Activated CD4-positive, alpha-beta T cell treated with anti-CD3 and anti-CD28 coated beads for 36 hours (primary cell): ENCODE data around the gene WFDC11. TPM values are rescaled to one million over a fixed set of nuclear protein-coding genes. Genes with fewer than 3 reads are reported as not detected.
"Not testable (repeated sequence)": the region's sequence is repeated elsewhere in the genome, so short reads cannot be mapped to it uniquely, and the experiment has no call there.

Source experiments
- ATAC-seq: fragments of 200-7000 bp; cut with Tn5 transposase; one replicate; pipeline ENCODE4 v1.10.0; 2021; ENCODE audit warnings: mild to moderate bottlenecking, moderate library complexity
- CTCF ChIA-PET: fragments of 350-600 bp; sonication (Branson Sonifier 250); formaldehyde crosslinking; loops from one replicate; lab custom pipeline; 2021; ENCODE audit warnings: antibody characterized with exemption; lab: Charles Lee
- POLR2A ChIA-PET: fragments of 350-600 bp; sonication (Branson Sonifier 250); formaldehyde crosslinking; loops from one replicate; lab custom pipeline; 2021; ENCODE audit warnings: antibody characterized with exemption, inconsistent platforms; lab: Charles Lee
- DNase-seq: peaks from one replicate; pipeline ENCODE4 v3.0.0-alpha.2; 2020
- H3K27ac Mint-ChIP-seq: one replicate; pipeline ENCODE4 v1.8.0; 2021; ENCODE audit warnings: mixed read lengths
- H3K27me3 Mint-ChIP-seq: one replicate; pipeline ENCODE4 v1.8.0; 2021; ENCODE audit warnings: mixed read lengths
- H3K36me3 Mint-ChIP-seq: one replicate; pipeline ENCODE4 v1.8.0; 2021; ENCODE audit warnings: low read depth, mixed read lengths
- H3K4me1 Mint-ChIP-seq: one replicate; pipeline ENCODE4 v1.8.0; 2021; ENCODE audit warnings: mixed read lengths
- H3K4me3 Mint-ChIP-seq: one replicate; pipeline ENCODE4 v1.8.0; 2021; ENCODE audit warnings: mild to moderate bottlenecking, moderate library complexity, mixed read lengths
- H3K9me3 Mint-ChIP-seq: one replicate; pipeline ENCODE4 v1.8.0; 2021; ENCODE audit warnings: low read depth, mixed read lengths
- intact Hi-C, 2 experiments: fragments of 100-400 bp; cut with DNase I in 1 of 2; cut with micrococcal nuclease in 1 of 2; formaldehyde crosslinking; loops; one replicate each; pipeline versions ENCODE4 v1.14.2 to v1.15.1; 2022 to 2024; cut with DNase I, micrococcal nuclease
- total RNA-seq, 2 experiments: library from RNA; stranded (reverse); gene quantifications; one replicate each; pipeline ENCODE4 v1.2.3, GENCODE V29; 2021

WFDC11 gene
- not detected for total RNA-seq

GRCh38 chr20:45670139-45670538, at the start of gene WFDC11:
Gene WFDC11 (minus strand): TSS chr20:45670239. CDS start chr20:45650600, 19,639 bp downstream.
- no peak within 1 kb of the TSS for H3K27ac Mint-ChIP-seq
- peaks cover 27% of the 10 kb centered on the region for H3K27me3 Mint-ChIP-seq
- H3K36me3 Mint-ChIP-seq: no peaks in the 10 kb centered on the region
- H3K4me3 Mint-ChIP-seq: no peak within 1 kb of the TSS
- intact Hi-C loops: no loop called here
- POLR2A ChIA-PET: no interaction called here
- no peaks in the 10 kb centered on the region for H3K4me1 Mint-ChIP-seq
- CTCF ChIA-PET: no interaction called here
- DNase-seq: no peak
- no peak for ATAC-seq
- peaks cover 2% of the 10 kb centered on the region for H3K9me3 Mint-ChIP-seq

GRCh38 chr20:45716141-45716688, 46.2 kb upstream of the WFDC11 start:
- H3K4me3 Mint-ChIP-seq, DNase-seq, H3K4me1 Mint-ChIP-seq, H3K27ac Mint-ChIP-seq, H3K9me3 Mint-ChIP-seq, H3K36me3 Mint-ChIP-seq, intact Hi-C loops, POLR2A ChIA-PET, ATAC-seq: not testable (repeated sequence)
- H3K27me3 Mint-ChIP-seq: peaks cover 39% of the 10 kb centered on the region
- CTCF ChIA-PET: interaction anchor here (0.5 to 0.6 kb wide), 2 partner anchors 401 to 1133 kb away, joined by 3 read pairs; no protein-coding TSS in a partner anchor

GRCh38 chr20:45704969-45705637, 35.1 kb upstream of the WFDC11 start, which contains the start of gene WFDC10B:
Gene WFDC10B (minus strand): TSS chr20:45705019. CDS start chr20:45685992, 19,027 bp downstream.
- no peaks in the 10 kb centered on the region for H3K36me3 Mint-ChIP-seq
- no peak for ATAC-seq

GRCh38 chr20:45701873-45702272, 31.8 kb upstream of the WFDC11 start, which contains the start of gene WFDC13:
Gene WFDC13 (plus strand): TSS chr20:45702038. CDS start chr20:45702124, 86 bp downstream.
- no peaks in the 10 kb centered on the region for H3K9me3 Mint-ChIP-seq
- intact Hi-C loops: no loop called here

More at GRCh38 chr20:45704969-45705637, 35.1 kb upstream of the WFDC11 start, which contains the start of gene WFDC10B:
- Mint-ChIP-seq H3K27me3 (peaks cover 26% of the 10 kb centered on the region), H3K4me1 (no peaks in the 10 kb centered on the region), H3K4me3 (no peak within 1 kb of the TSS), H3K27ac (no peak within 1 kb of the TSS), H3K9me3 (no peaks in the 10 kb centered on the region)
- ChIA-PET POLR2A (no interaction called here), CTCF (interaction anchor here (1.1 kb wide), 1 partner anchor 66 kb away, joined by 4 read pairs; no protein-coding TSS in a partner anchor)
- intact Hi-C loops: no loop called here
- no peak for DNase-seq

GRCh38 chr20:45701104-45701503, 31.1 kb upstream of the WFDC11 start:
- Mint-ChIP-seq H3K36me3 (no peaks in the 10 kb centered on the region), H3K4me1 (no peaks in the 10 kb centered on the region), H3K27me3 (peaks cover 16% of the 10 kb centered on the region), H3K9me3 (no peaks in the 10 kb centered on the region), H3K27ac (no peak overlapping the region), H3K4me3 (no peak overlapping the region)
- ChIA-PET CTCF (no interaction called here), POLR2A (no interaction called here)
- intact Hi-C loops: no loop called here
- ATAC-seq (no peak), DNase-seq (no peak)

More at GRCh38 chr20:45701873-45702272, 31.8 kb upstream of the WFDC11 start, which contains the start of gene WFDC13:
- CTCF ChIA-PET: no interaction called here
- H3K36me3 Mint-ChIP-seq: no peaks in the 10 kb centered on the region
- POLR2A ChIA-PET: no interaction called here
- H3K4me1 Mint-ChIP-seq: no peaks in the 10 kb centered on the region
- peaks cover 14% of the 10 kb centered on the region for H3K27me3 Mint-ChIP-seq
- ATAC-seq (no peak), DNase-seq (no peak)
- no peak within 1 kb of the TSS for H3K4me3 Mint-ChIP-seq
- H3K27ac Mint-ChIP-seq: no peak within 1 kb of the TSS

- Mint-ChIP-seq H3K36me3 (no peaks in the 10 kb centered on the region), H3K9me3 (no peaks in the 10 kb centered on the region), H3K27me3 (peaks cover 19% of the 10 kb centered on the region), H3K27ac (no peak overlapping the region), H3K4me3 (no peak overlapping the region), H3K4me1 (no peaks in the 10 kb centered on the region)
- DNase-seq (no peak), ATAC-seq (no peak)
- CTCF ChIA-PET: no interaction called here
- POLR2A ChIA-PET: no interaction called here
- intact Hi-C loops: no loop called here
Observed at GRCh38 chr20:45695496-45695895, 25.5 kb upstream of the WFDC11 start.

- H3K27me3 Mint-ChIP-seq: peaks cover 19% of the 10 kb centered on the region
- H3K27ac Mint-ChIP-seq, H3K36me3 Mint-ChIP-seq, POLR2A ChIA-PET, intact Hi-C loops, ATAC-seq, DNase-seq, H3K4me1 Mint-ChIP-seq, H3K9me3 Mint-ChIP-seq, CTCF ChIA-PET, H3K4me3 Mint-ChIP-seq: not testable (repeated sequence)
Observed at GRCh38 chr20:45693346-45693745, 23.3 kb upstream of the WFDC11 start.

GRCh38 chr20:45685896-45686295, 15.9 kb upstream of the WFDC11 start:
- Mint-ChIP-seq H3K27me3 (peaks cover 21% of the 10 kb centered on the region), H3K9me3 (no peaks in the 10 kb centered on the region), H3K4me3 (no peak overlapping the region), H3K27ac (no peak overlapping the region), H3K36me3 (no peaks in the 10 kb centered on the region), H3K4me1 (no peaks in the 10 kb centered on the region)
- POLR2A ChIA-PET: no interaction called here
- intact Hi-C loops: no loop called here
- no peak for ATAC-seq
- CTCF ChIA-PET: interaction anchor here (0.6 kb wide), 1 partner anchor 86 kb away, joined by 4 read pairs; no protein-coding TSS in a partner anchor
- no peak for DNase-seq

GRCh38 chr20:45679650-45680049, 9.6 kb upstream of the WFDC11 start:
- intact Hi-C loops: no loop called here
- Mint-ChIP-seq H3K27ac (no peak overlapping the region), H3K4me3 (no peak overlapping the region), H3K27me3 (peaks cover 34% of the 10 kb centered on the region), H3K4me1 (no peaks in the 10 kb centered on the region), H3K9me3 (peaks cover 16% of the 10 kb centered on the region), H3K36me3 (peaks cover 4% of the 10 kb centered on the region)
- DNase-seq (no peak), ATAC-seq (no peak)
- ChIA-PET CTCF (interaction anchor here (0.6 kb wide), 1 partner anchor 384 kb away, joined by 3 read pairs; no protein-coding TSS in a partner anchor), POLR2A (no interaction called here)

GRCh38 chr20:45672765-45673164, 2.7 kb upstream of the WFDC11 start:
- H3K27ac Mint-ChIP-seq: no peak overlapping the region
- DNase-seq: no peak
- no peaks in the 10 kb centered on the region for H3K4me1 Mint-ChIP-seq
- peaks cover 37% of the 10 kb centered on the region for H3K27me3 Mint-ChIP-seq
- H3K36me3 Mint-ChIP-seq: no peaks in the 10 kb centered on the region
- ATAC-seq: no peak
- intact Hi-C loops: no loop called here
- H3K9me3 Mint-ChIP-seq: peaks cover 2% of the 10 kb centered on the region
- POLR2A ChIA-PET: no interaction called here
- CTCF ChIA-PET: no interaction called here
- no peak overlapping the region for H3K4me3 Mint-ChIP-seq

- H3K4me3 Mint-ChIP-seq, H3K27me3 Mint-ChIP-seq, DNase-seq, intact Hi-C loops, H3K36me3 Mint-ChIP-seq, ATAC-seq, H3K4me1 Mint-ChIP-seq, H3K9me3 Mint-ChIP-seq, H3K27ac Mint-ChIP-seq, POLR2A ChIA-PET: not testable (repeated sequence)
- CTCF ChIA-PET: interaction anchor here (1.8 kb wide), 1 partner anchor 114 kb away, joined by 6 read pairs; no protein-coding TSS in a partner anchor
Observed at GRCh38 chr20:45657038-45657437, 13.0 kb downstream of the WFDC11 start.
